Retinal pigment epithelial cell (primary cell): Measurements from ENCODE around the gene ELMO1.

Experiments
- DNase-seq: peaks from one replicate; pipeline ENCODE4 v3.0.0-alpha.2; 2010; ENCODE audit warnings: low read depth
- H3K4me3 ChIP-seq: 2 replicates; pipeline ENCODE4 v1.5.1; 2011; ENCODE audit warnings: mild to moderate bottlenecking, low read length, control low read depth, moderate library complexity
- CTCF ChIP-seq: conservative IDR thresholded peaks from 2 replicates; pipeline ENCODE4 v1.5.1; 2011; ENCODE audit warnings: low read depth, low read length, control low read depth, inconsistent platforms

The ELMO1 gene

GRCh38 chr7:37081436-37081835 lies 367.2 kb downstream of the ELMO1 start:
- DNase-seq = no peak
- no peak overlapping the region for H3K4me3 ChIP-seq
- no peak for TF ChIP-seq CTCF

DNA sequence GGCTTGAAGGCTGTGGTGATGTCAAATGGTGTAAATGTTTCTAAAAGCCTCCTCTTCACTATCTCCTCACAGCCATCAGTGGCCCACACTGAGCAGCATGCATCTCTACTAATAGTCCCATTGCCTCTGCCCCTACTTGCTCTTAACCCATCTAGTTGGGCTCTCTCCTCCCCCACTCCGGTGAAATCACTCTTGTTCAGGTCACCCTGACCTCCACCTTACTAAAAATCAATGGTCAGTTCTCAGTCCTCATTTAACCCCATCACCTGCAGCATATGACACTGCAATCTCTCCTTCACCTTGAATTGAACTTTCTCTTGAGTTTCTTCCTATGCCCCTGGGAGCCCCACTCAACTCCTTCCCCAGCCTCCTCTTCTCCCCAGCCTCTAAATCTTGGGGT lies 369.2 kb downstream of the ELMO1 start:
- no peak overlapping the region for H3K4me3 ChIP-seq
- DNase-seq = no peak
- no peak for TF ChIP-seq CTCF

DNA sequence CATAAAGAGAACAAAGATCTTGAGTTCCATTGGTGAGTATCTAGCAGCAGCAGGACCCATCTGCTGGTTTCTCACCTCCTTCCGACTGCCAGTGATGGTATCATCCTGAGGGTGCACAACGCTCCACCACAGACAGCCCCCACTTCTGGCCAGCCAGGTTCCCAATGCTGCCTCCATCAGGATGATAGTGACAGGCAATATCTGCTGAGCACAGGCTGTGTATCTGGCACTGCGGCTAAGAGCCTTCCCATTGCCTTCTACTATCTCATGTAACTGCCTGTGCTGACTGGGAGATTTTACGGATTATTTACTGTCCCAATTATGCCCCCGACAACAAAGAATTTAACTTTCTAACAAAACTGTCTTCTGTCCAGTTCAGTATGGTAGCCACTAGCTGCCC lies 372.0 kb downstream of the ELMO1 start:
- DNase-seq = no peak
- H3K4me3 ChIP-seq = no peak overlapping the region
- TF ChIP-seq CTCF = no peak

- no peak for DNase-seq
- TF ChIP-seq CTCF = no peak
- no peak overlapping the region for H3K4me3 ChIP-seq
These were observed 374.3 kb downstream of the ELMO1 start for GRCh38 chr7:37074370-37074769.

- no peak for DNase-seq
- TF ChIP-seq CTCF = no peak
- H3K4me3 ChIP-seq = no peak overlapping the region
These were observed 377.5 kb downstream of the ELMO1 start for GRCh38 chr7:37071124-37071523.

GRCh38 chr7:37070471-37070870 lies 378.2 kb downstream of the ELMO1 start:
- DNase-seq = no peak
- no peak for TF ChIP-seq CTCF
- no peak overlapping the region for H3K4me3 ChIP-seq

- no peak overlapping the region for H3K4me3 ChIP-seq
- no peak for DNase-seq
- no peak for TF ChIP-seq CTCF
These were observed 378.6 kb downstream of the ELMO1 start for GRCh38 chr7:37070031-37070430.
